GM12878 (cell line): ENCODE data around the gene GALNT9. TPM values are rescaled to one million over a fixed set of nuclear protein-coding genes. Genes with fewer than 3 reads are reported as not detected.

ENCODE experiments used
- ATAC-seq: fragments of 200-7000 bp; cut with Tn5 transposase; 3 replicates; pipeline ENCODE4 v1.9.1; 2020; ENCODE audit warnings: mild to moderate bottlenecking, moderate library complexity
- BruUV-seq: library from RNA; stranded (reverse); fragments of 400-500 nt; replicated peaks from 2 replicates; lab custom pipeline; 2021; lab: Mats Ljungman, UMichigan
- CTCF ChIA-PET: fragments of 300-600 bp; sonication (Branson Sonifier 250); formaldehyde crosslinking; extraction: SDS; loops from one replicate; lab custom pipeline; 2021; ENCODE audit warnings: inconsistent platforms; lab: Yijun Ruan, JAX
- POLR2A ChIA-PET: fragments of 350-600 bp; formaldehyde crosslinking; extraction: SDS; loops from one replicate; lab custom pipeline; 2021; ENCODE audit warnings: inconsistent platforms; lab: Charles Lee
- RAD21 ChIA-PET: fragments of 300-600 bp; sonication (Branson Sonifier 250); formaldehyde crosslinking; loops from one replicate; lab custom pipeline; 2023; ENCODE audit warnings: antibody characterized with exemption; ENCODE audit not compliant: unreplicated experiment; lab: Charles Lee
- SMC1A ChIA-PET: fragments of 300-600 bp; sonication (Branson Sonifier 250); formaldehyde crosslinking; loops from one replicate; lab custom pipeline; 2023; ENCODE audit not compliant: unreplicated experiment, uncharacterized antibody; lab: Charles Lee
- DNase-seq: peaks from one replicate; pipeline ENCODE4 v3.0.0-alpha.2; 2011; ENCODE audit warnings: low read depth, low spot score
- FAIRE-seq: peaks from 3 replicates; lab custom pipeline; 2011; peaks lifted over from hg19 to GRCh38; lab: Jason Lieb, UNC
- H2AFZ ChIP-seq: 2 replicates; pipeline ENCODE4 v1.6.0; 2011; ENCODE audit warnings: low read depth, low read length, control low read depth; ENCODE audit not compliant: control insufficient read depth
- H3K27ac ChIP-seq: 2 replicates; pipeline ENCODE4 v1.5.1; 2011; ENCODE audit warnings: control low read depth; ENCODE audit not compliant: control insufficient read depth, insufficient read depth
- H3K27me3 ChIP-seq, 2 experiments: replicated peaks in 1 of 2; 2 replicates each; pipeline versions ENCODE4 v1.6.0 to v1.6.1; 2011; ENCODE audit warnings: low read length in 1 of 2; ENCODE audit not compliant: control insufficient read depth in 2 of 2, insufficient read depth in 2 of 2
- H3K36me3 ChIP-seq, 2 experiments: 2 replicates each; pipeline ENCODE4 v1.5.1; 2011; ENCODE audit warnings: low read length in 1 of 2; ENCODE audit not compliant: control insufficient read depth in 2 of 2, insufficient read depth in 2 of 2
- H3K4me1 ChIP-seq: 2 replicates; pipeline ENCODE4 v1.6.1; 2011; ENCODE audit warnings: mild to moderate bottlenecking, low read length, moderate library complexity, mixed read lengths; ENCODE audit not compliant: control insufficient read depth, insufficient read depth
- H3K4me2 ChIP-seq: 2 replicates; pipeline ENCODE4 v1.6.0; 2011; ENCODE audit warnings: control low read depth; ENCODE audit not compliant: control insufficient read depth, insufficient read depth
- H3K4me3 ChIP-seq: fragments of 200-600 bp; sonication (generic); 2 replicates; pipeline ENCODE4 v1.5.1; 2016
- H3K79me2 ChIP-seq: 2 replicates; pipeline ENCODE4 v1.6.0; 2011; ENCODE audit warnings: low read length; ENCODE audit not compliant: control insufficient read depth, insufficient read depth
- H3K9ac ChIP-seq: 2 replicates; pipeline ENCODE4 v1.8.0; 2011; ENCODE audit warnings: low read length, control low read depth, mixed read lengths; ENCODE audit not compliant: control insufficient read depth, insufficient read depth
- H3K9me3 ChIP-seq: replicated peaks from 3 replicates; pipeline ENCODE4 v1.5.1; 2011; ENCODE audit warnings: mild to moderate bottlenecking, low read length; ENCODE audit not compliant: control insufficient read depth, insufficient read depth
- H4K20me1 ChIP-seq: 2 replicates; pipeline ENCODE4 v1.6.0; 2011; ENCODE audit not compliant: control insufficient read depth, insufficient read depth
- ATF3 ChIP-seq: IDR thresholded peaks from 2 replicates; pipeline ENCODE4 v1.6.1; 2011; ENCODE audit warnings: low read depth, mild to moderate bottlenecking, low read length, moderate library complexity, borderline replicate concordance; ENCODE audit errors: extremely low read depth
- BHLHE40 ChIP-seq, 2 experiments: fragments of 450-650 bp in 1 of 2; IDR thresholded peaks; 2 replicates each; pipeline ENCODE4 v1.6.1; 2011 to 2017; ENCODE audit warnings: low read depth in 2 of 2, borderline replicate concordance in 1 of 2, improper control_type of control experiment in 1 of 2, low read length in 1 of 2, mild to moderate bottlenecking in 1 of 2
- CBFB ChIP-seq: IDR thresholded peaks from 2 replicates; pipeline ENCODE4 v1.6.1; 2016; ENCODE audit warnings: antibody characterized with exemption, low read depth
- CHD1 ChIP-seq: IDR thresholded peaks from 2 replicates; pipeline ENCODE4 v1.6.1; 2012; ENCODE audit warnings: low read depth, low read length, improper control_type of control experiment
- LARP7 ChIP-seq: fragments of 450-650 bp; IDR thresholded peaks from 2 replicates; pipeline ENCODE4 v1.6.1; 2017; ENCODE audit warnings: mild to moderate bottlenecking
- NR2F1 ChIP-seq: fragments of 450-650 bp; conservative IDR thresholded peaks from 2 replicates; pipeline ENCODE4 v1.6.1; 2017; ENCODE audit warnings: mild to moderate bottlenecking
- POU2F2 ChIP-seq: IDR thresholded peaks from 3 replicates; pipeline ENCODE4 v1.6.1; 2011; ENCODE audit warnings: low read depth, mild to moderate bottlenecking, low read length, borderline replicate concordance
- RELB ChIP-seq: fragments of 450-650 bp; IDR thresholded peaks from 2 replicates; pipeline ENCODE4 v1.6.1; 2017; ENCODE audit warnings: low read depth, mild to moderate bottlenecking, moderate library complexity
- RFX5 ChIP-seq: IDR thresholded peaks from 2 replicates; pipeline ENCODE4 v1.6.1; 2011; ENCODE audit warnings: low read depth, low read length, improper control_type of control experiment
- RUNX3 ChIP-seq: IDR thresholded peaks from 2 replicates; pipeline ENCODE4 v1.6.1; 2012; ENCODE audit warnings: low read length, inconsistent platforms
- SMC3 ChIP-seq: IDR thresholded peaks from 2 replicates; pipeline ENCODE4 v1.6.1; 2011; ENCODE audit warnings: low read length, improper control_type of control experiment, borderline replicate concordance
- TCF3 ChIP-seq: IDR thresholded peaks from 2 replicates; pipeline ENCODE4 v1.6.1; 2012; ENCODE audit warnings: low read depth, mild to moderate bottlenecking, low read length, borderline replicate concordance; ENCODE audit not compliant: insufficient read depth
- ZBTB4 ChIP-seq: fragments of 450-650 bp; formaldehyde crosslinking; IDR thresholded peaks from 2 replicates; pipeline ENCODE4 v1.4.0; 2022; ENCODE audit warnings: mild to moderate bottlenecking, moderate library complexity
- ZNF24 ChIP-seq: fragments of 450-650 bp; IDR thresholded peaks from 2 replicates; pipeline ENCODE4 v1.6.1; 2017; ENCODE audit warnings: antibody characterized with exemption, mild to moderate bottlenecking
- ZNF592 ChIP-seq: fragments of 450-650 bp; IDR thresholded peaks from 2 replicates; pipeline ENCODE4 v1.6.1; 2017; ENCODE audit warnings: mild to moderate bottlenecking, moderate library complexity
- WGBS: methylation state at CpG from one replicate; pipeline ENCODE4 v1.1.6; 2016; ENCODE audit warnings: low lambda C conversion rate; ENCODE audit not compliant: insufficient replicate concordance, insufficient coverage; ENCODE audit errors: missing lambda C conversion rate; 5-methylcytosine and 5-hydroxymethylcytosine counted together
- in situ Hi-C: fragments of 300-500 bp; cut with MboI; formaldehyde crosslinking; loops from 9 replicates; pipeline ENCODE4 v1.14.3; 2018; ENCODE audit warnings: mixed read lengths
- intact Hi-C: fragments of 100-400 bp; cut with micrococcal nuclease; formaldehyde crosslinking; loops from one replicate; pipeline ENCODE4 v1.14.2; 2022; ENCODE audit not compliant: unreplicated experiment
- polyA plus RNA-seq, 11 experiments: library from polyadenylated mRNA; depleted of rRNA in 4 of 11; unstranded in 6 of 11; stranded (reverse) in 5 of 11; fragments of >200 nt; fragmentation: Nextera tagmentation in 4 of 11; fragmentation: Illumina TruSeq in 1 of 11; extraction: Ambion mirVana in 4 of 11; extraction: Trizol in 1 of 11; gene quantifications; 1 replicate in 1 of 11; 2 replicates in 10 of 11; pipeline versions ENCODE4 v1.2.1 to v1.2.3, GENCODE V29; 2011 to 2016; ENCODE audit warnings: inconsistent platforms in 2 of 11, missing spikeins in 2 of 11, low read depth in 1 of 11
- total RNA-seq, 4 experiments: library from RNA; depleted of rRNA in 3 of 4; stranded (reverse); fragments of >200 nt in 3 of 4; fragmentation: Illumina TruSeq in 1 of 4; extraction: Trizol in 1 of 4; gene quantifications; 2 replicates each; pipeline versions ENCODE4 v1.2.1 to v1.2.3, GENCODE V29; 2013 to 2021

Gene GALNT9
- total and polyA plus RNA-seq, 10 of the 15 experiments (the other 5 are each of a cell fraction or from before 2014, with no cell fraction given), result 0.04 TPM; not detected in 9

- WGBS, result 40% methylated on average over 27 of the region's 41 CpGs
- ChIA-PET CTCF (no interaction called here), RAD21 (no interaction called here), SMC1A (no interaction called here), POLR2A (no interaction called here)
- no peak for FAIRE-seq
- H3K9me3 ChIP-seq, result no peaks in the 10 kb centered on the region; the same call in 2 of the 3 replicates
- BruUV-seq, result no TSS peak
- H3K4me1 ChIP-seq, result no peaks in the 10 kb centered on the region
- H3K79me2 ChIP-seq, result no peaks in the 10 kb centered on the region
- DNase-seq, result no peak
- H3K27me3 ChIP-seq, result no peaks in the 10 kb centered on the region; a peak in 1 of 4 replicates
- in situ Hi-C loops (no loop called here), intact Hi-C loops (no loop called here)
- no peak overlapping the region for H3K27ac ChIP-seq
- no peaks in the 10 kb centered on the region for H4K20me1 ChIP-seq
- H3K4me2 ChIP-seq, result no peak overlapping the region
- no peak overlapping the region for H2AFZ ChIP-seq
- H3K9ac ChIP-seq, result no peak overlapping the region
- no peaks in the 10 kb centered on the region for H3K36me3 ChIP-seq
- no peak for ATAC-seq
- H3K4me3 ChIP-seq, result no peak overlapping the region
- TF ChIP-seq NR2F1, result no peak
- no peak for TF ChIP-seq ZBTB4
- TF ChIP-seq CBFB, result no peak
- no peak for TF ChIP-seq RELB
- no peak for TF ChIP-seq POU2F2
- TF ChIP-seq RFX5, result no peak
- TF ChIP-seq ATF3, result no peak
- no peak for TF ChIP-seq ZNF592
- no peak for TF ChIP-seq RUNX3
- no peak for TF ChIP-seq TCF3
- TF ChIP-seq CHD1, result no peak
- no peak for TF ChIP-seq ZNF24
- no peak for TF ChIP-seq LARP7
- no peak for TF ChIP-seq SMC3
- TF ChIP-seq BHLHE40 (IDR thresholded peaks at IDR 0.05; ENCODE audit: borderline replicate concordance in 1 of 2, low read depth in 2 of 2, low read length in 1 of 2), result no peak
Observed at GRCh38 chr12:132270969-132271754, 58.2 kb downstream of the GALNT9 start.
